Measurements from ENCODE around the gene BRIP1. TPM values are rescaled to one million over a fixed set of nuclear protein-coding genes. Genes with fewer than 3 reads are reported as not detected.

Gene BRIP1
- total and polyA plus RNA-seq, 10 of the 15 experiments (the other 5 are each of a cell fraction or from before 2014, with no cell fraction given): 4.0 to 24.2 (median 12.8) TPM

DNA sequence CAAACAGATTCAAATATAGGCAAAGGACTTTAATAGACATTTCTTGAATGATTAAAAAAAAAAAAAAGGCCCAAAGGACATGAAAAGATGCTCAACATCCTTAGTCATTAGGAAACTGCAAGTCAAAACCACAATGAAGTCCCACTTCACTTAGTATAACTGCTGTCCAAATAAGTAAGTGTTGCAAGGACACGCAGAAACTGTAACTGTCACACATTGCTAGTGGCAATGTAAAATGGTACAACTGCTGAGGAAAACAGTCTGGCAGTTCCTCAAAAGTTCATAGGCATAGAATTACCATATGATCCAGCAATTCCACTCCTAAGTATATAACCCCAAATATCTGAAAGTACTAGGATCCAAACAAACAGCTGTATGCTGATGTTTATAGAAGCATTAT lies 112.7 kb downstream of the BRIP1 start (continued):
- TF ChIP-seq ETV6 (conservative IDR thresholded peaks at IDR 0.05 in 1 of 2, IDR thresholded peaks at IDR 0.05 in 1 of 2; ENCODE audit: borderline replicate concordance in 1 of 2, low read depth in 1 of 2) (peak in 1 of 2 experiments; percentile 37; a peak in 1 of 4 replicates), MEF2A (IDR thresholded peaks at IDR 0.05; ENCODE audit: insufficient read depth, low read depth, low read length) (peak; percentile 60; the same call in 1 of the 2 replicates), SMARCA5 (IDR thresholded peaks at IDR 0.05) (no peak; the same call in 1 of the 2 replicates), RCOR1 (conservative IDR thresholded peaks at IDR 0.05; ENCODE audit: low read depth, low read length) (peak; percentile 93; the same call in 1 of the 2 replicates), RFX5 (IDR thresholded peaks at IDR 0.05; ENCODE audit: low read depth, low read length) (no peak), JUNB (IDR thresholded peaks at IDR 0.05) (peak; percentile 91), CBX3 (IDR thresholded peaks at IDR 0.05; ENCODE audit: borderline replicate concordance, low read depth) (no peak), RELA (IDR thresholded peaks at IDR 0.05; ENCODE audit: borderline replicate concordance, partially characterized antibody) (no peak), POLR2AphosphoS2 (IDR thresholded peaks at IDR 0.05; ENCODE audit: low read depth, low read length) (no peak), BMI1 (IDR thresholded peaks at IDR 0.05; ENCODE audit: borderline replicate concordance) (peak; percentile 20; the same call in 1 of the 2 replicates), MTA2 (IDR thresholded peaks at IDR 0.05; ENCODE audit: low read depth) (peak; percentile 78; the same call in 1 of the 2 replicates), SP1 (IDR thresholded peaks at IDR 0.05; ENCODE audit: low read depth, low read length) (no peak), PAX5 (IDR thresholded peaks at IDR 0.05; ENCODE audit: borderline replicate concordance, low read depth, low read length) (peak; percentile 49; the same call in 1 of the 2 replicates), ZNF274 (IDR thresholded peaks at IDR 0.05; ENCODE audit: insufficient read depth, insufficient read length) (no peak), MXI1 (IDR thresholded peaks at IDR 0.05; ENCODE audit: low read depth, low read length) (peak; percentile 32; the same call in 1 of the 2 replicates), CREB1 (IDR thresholded peaks at IDR 0.05; ENCODE audit: low read depth) (no peak), TCF3 (IDR thresholded peaks at IDR 0.05; ENCODE audit: borderline replicate concordance, insufficient read depth, low read depth, low read length) (no peak), FOS (IDR thresholded peaks at IDR 0.05; ENCODE audit: borderline replicate concordance, extremely low read depth, insufficient read length) (no peak), HDGF (IDR thresholded peaks at IDR 0.05) (no peak), PKNOX1 (IDR thresholded peaks at IDR 0.05) (no peak)
- TF ChIP-seq, protein P1, sequence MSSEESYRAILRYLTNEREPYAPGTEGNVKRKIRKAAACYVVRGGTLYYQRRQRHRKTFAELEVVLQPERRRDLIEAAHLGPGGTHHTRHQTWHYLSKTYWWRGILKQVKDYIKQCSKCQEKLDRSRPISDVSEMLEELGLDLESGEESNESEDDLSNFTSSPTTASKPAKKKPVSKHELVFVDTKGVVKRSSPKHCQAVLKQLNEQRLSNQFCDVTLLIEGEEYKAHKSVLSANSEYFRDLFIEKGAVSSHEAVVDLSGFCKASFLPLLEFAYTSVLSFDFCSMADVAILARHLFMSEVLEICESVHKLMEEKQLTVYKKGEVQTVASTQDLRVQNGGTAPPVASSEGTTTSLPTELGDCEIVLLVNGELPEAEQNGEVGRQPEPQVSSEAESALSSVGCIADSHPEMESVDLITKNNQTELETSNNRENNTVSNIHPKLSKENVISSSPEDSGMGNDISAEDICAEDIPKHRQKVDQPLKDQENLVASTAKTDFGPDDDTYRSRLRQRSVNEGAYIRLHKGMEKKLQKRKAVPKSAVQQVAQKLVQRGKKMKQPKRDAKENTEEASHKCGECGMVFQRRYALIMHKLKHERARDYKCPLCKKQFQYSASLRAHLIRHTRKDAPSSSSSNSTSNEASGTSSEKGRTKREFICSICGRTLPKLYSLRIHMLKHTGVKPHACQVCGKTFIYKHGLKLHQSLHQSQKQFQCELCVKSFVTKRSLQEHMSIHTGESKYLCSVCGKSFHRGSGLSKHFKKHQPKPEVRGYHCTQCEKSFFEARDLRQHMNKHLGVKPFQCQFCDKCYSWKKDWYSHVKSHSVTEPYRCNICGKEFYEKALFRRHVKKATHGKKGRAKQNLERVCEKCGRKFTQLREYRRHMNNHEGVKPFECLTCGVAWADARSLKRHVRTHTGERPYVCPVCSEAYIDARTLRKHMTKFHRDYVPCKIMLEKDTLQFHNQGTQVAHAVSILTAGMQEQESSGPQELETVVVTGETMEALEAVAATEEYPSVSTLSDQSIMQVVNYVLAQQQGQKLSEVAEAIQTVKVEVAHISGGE (CRISPR knock-in tag; IDR thresholded peaks at IDR 0.05): no peak
- TF ChIP-seq, protein P2, sequence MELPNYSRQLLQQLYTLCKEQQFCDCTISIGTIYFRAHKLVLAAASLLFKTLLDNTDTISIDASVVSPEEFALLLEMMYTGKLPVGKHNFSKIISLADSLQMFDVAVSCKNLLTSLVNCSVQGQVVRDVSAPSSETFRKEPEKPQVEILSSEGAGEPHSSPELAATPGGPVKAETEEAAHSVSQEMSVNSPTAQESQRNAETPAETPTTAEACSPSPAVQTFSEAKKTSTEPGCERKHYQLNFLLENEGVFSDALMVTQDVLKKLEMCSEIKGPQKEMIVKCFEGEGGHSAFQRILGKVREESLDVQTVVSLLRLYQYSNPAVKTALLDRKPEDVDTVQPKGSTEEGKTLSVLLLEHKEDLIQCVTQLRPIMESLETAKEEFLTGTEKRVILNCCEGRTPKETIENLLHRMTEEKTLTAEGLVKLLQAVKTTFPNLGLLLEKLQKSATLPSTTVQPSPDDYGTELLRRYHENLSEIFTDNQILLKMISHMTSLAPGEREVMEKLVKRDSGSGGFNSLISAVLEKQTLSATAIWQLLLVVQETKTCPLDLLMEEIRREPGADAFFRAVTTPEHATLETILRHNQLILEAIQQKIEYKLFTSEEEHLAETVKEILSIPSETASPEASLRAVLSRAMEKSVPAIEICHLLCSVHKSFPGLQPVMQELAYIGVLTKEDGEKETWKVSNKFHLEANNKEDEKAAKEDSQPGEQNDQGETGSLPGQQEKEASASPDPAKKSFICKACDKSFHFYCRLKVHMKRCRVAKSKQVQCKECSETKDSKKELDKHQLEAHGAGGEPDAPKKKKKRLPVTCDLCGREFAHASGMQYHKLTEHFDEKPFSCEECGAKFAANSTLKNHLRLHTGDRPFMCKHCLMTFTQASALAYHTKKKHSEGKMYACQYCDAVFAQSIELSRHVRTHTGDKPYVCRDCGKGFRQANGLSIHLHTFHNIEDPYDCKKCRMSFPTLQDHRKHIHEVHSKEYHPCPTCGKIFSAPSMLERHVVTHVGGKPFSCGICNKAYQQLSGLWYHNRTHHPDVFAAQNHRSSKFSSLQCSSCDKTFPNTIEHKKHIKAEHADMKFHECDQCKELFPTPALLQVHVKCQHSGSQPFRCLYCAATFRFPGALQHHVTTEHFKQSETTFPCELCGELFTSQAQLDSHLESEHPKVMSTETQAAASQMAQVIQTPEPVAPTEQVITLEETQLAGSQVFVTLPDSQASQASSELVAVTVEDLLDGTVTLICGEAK (IDR thresholded peaks at IDR 0.05; ENCODE audit: borderline replicate concordance): no peak
